Nephron progenitor cell (in vitro differentiated cells): ENCODE data around the gene ZFR2.

ENCODE experiments used
- DNase-seq: peaks from one replicate; pipeline ENCODE4 v3.0.0; 2021
- H3K27ac Mint-ChIP-seq: 2 replicates; pipeline ENCODE4 v1.8.0; 2021; ENCODE audit warnings: mild to moderate bottlenecking, moderate library complexity, mixed read lengths
- H3K27me3 Mint-ChIP-seq: 2 replicates; pipeline ENCODE4 v1.8.0; 2021; ENCODE audit warnings: mild to moderate bottlenecking, low read depth, mixed read lengths; ENCODE audit not compliant: poor library complexity
- H3K36me3 Mint-ChIP-seq: 2 replicates; pipeline ENCODE4 v1.8.0; 2021; ENCODE audit warnings: low read depth, mixed read lengths
- H3K4me1 Mint-ChIP-seq: 2 replicates; pipeline ENCODE4 v1.8.0; 2021; ENCODE audit warnings: mixed read lengths
- H3K4me3 Mint-ChIP-seq: 2 replicates; pipeline ENCODE4 v1.8.0; 2021; ENCODE audit warnings: mild to moderate bottlenecking, moderate library complexity, mixed read lengths
- H3K9me3 Mint-ChIP-seq: 2 replicates; pipeline ENCODE4 v1.8.0; 2021; ENCODE audit warnings: mild to moderate bottlenecking, moderate library complexity, mixed read lengths
- TF ChIP-seq, protein P1 (sequence below): fragments of 200-600 bp; sonication (generic); IDR thresholded peaks from 2 replicates; pipeline ENCODE4 v1.5.0; 2021; ENCODE audit warnings: antibody characterized with exemption

ZFR2 gene

DNA sequence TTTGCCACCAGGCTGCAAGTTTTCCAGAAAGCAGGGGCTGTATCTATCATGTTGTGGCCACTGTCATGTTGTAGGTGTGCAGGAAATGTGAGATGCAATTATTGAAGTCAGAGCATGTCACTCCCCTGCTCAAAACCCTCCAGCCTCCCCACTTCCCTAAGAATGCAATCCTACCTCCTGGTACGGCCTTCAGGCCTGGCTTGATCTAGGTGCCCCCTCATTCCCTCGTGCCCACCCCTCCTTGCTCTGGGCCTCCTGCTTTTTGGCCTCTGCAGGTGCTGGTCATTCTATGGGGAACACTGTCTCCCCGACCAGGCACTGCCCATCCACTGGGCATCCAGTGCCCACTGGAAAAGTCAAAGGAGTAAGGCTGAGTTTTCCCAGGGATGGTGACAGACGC, 54.2 kb downstream of the ZFR2 start:
- DNase-seq = no peak
- Mint-ChIP-seq H3K4me3 (no peak overlapping the region), H3K9me3 (no peaks in the 10 kb centered on the region), H3K27ac (no peak overlapping the region), H3K27me3 (peaks cover 2% of the 10 kb centered on the region), H3K4me1 (peaks cover 16% of the 10 kb centered on the region), H3K36me3 (no peaks in the 10 kb centered on the region)
- TF ChIP-seq, protein P1, sequence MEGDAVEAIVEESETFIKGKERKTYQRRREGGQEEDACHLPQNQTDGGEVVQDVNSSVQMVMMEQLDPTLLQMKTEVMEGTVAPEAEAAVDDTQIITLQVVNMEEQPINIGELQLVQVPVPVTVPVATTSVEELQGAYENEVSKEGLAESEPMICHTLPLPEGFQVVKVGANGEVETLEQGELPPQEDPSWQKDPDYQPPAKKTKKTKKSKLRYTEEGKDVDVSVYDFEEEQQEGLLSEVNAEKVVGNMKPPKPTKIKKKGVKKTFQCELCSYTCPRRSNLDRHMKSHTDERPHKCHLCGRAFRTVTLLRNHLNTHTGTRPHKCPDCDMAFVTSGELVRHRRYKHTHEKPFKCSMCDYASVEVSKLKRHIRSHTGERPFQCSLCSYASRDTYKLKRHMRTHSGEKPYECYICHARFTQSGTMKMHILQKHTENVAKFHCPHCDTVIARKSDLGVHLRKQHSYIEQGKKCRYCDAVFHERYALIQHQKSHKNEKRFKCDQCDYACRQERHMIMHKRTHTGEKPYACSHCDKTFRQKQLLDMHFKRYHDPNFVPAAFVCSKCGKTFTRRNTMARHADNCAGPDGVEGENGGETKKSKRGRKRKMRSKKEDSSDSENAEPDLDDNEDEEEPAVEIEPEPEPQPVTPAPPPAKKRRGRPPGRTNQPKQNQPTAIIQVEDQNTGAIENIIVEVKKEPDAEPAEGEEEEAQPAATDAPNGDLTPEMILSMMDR = no peak

DNA sequence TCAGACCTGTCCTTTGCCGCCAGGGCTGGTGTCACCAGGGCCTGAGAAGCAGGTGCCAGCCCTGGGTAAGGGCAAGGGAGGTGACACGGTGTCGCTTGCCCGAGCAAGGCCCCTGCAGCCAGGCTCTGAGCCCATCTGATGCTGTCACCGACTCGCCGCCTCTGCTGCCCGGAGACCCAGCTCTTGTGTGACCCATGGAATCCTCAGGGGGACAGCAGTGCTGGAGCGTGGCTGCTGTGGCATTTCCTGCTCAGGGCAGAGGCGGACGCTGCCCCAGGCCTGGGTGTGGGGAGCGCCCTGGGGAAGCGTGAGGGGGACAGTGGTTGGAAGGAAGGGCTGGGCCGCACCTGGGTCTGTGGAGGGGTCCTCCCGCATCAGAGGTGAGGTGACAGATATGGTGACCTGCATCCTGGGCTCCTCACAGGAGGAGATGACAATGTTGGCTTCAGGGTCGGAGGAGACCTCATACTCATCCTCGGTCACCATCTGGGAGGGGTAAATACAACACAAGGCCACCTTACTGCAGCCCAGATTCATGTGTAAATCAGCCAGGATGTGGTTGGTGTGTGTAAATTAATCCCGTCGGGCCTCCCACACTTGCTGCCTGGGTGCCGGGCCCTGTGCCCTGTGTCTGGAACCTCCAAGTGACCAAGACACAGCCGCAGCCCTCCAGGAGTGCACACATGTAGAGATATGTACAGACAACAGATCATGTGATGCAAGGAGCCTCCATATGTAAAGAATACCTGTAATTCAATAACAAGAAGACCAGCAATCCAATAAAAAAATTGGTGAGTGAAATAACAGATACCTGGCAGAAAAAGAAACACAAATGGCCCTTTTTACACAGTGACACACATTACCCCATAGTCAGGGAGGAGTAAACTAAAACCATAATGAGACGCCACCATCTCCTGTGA, 55.1 kb downstream of the ZFR2 start:
- Mint-ChIP-seq H3K27ac (no peak overlapping the region), H3K9me3 (no peaks in the 10 kb centered on the region), H3K36me3 (no peaks in the 10 kb centered on the region), H3K4me3 (no peak overlapping the region), H3K4me1 (peaks cover 16% of the 10 kb centered on the region), H3K27me3 (peaks cover 7% of the 10 kb centered on the region)
- TF ChIP-seq, protein P1 = no peak
- no peak for DNase-seq

DNA sequence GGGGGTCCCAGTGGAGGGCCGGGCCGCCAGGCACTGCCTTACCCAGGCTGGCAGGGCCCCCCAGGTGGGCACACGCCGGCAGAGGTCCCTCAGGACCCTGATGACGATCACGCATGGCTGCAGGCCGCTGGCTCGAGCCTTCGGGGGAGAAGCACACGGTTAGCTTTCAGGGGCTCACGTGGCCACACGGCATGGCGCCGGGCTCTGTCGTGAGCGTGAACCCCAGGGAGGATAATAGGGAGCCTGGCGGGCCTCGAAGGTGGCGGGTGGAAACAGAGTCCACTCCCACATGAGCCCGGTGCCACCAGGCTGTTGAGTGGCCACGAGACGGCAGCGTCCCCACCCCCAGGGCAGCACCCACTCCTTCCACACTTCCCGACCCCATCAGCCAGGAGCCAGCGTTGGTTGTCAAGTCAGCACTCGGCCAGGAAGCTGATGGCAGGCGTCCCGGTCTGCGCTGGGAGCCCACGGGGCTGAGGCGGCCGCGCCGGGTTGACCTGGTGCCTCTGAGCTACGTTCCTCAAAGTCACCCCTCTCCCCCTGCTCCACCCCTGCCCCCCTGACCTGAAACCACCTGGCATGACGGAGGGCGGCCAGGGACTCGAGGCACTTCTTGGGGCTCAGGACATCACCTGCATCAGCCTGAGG, 58.0 kb downstream of the ZFR2 start:
- H3K27ac Mint-ChIP-seq = no peak overlapping the region
- peaks cover 10% of the 10 kb centered on the region for H3K27me3 Mint-ChIP-seq
- TF ChIP-seq, protein P1 = no peak
- H3K4me3 Mint-ChIP-seq = no peak overlapping the region
- H3K9me3 Mint-ChIP-seq = no peaks in the 10 kb centered on the region
- no peak for DNase-seq
- no peaks in the 10 kb centered on the region for H3K36me3 Mint-ChIP-seq
- H3K4me1 Mint-ChIP-seq = peaks cover 16% of the 10 kb centered on the region

DNA sequence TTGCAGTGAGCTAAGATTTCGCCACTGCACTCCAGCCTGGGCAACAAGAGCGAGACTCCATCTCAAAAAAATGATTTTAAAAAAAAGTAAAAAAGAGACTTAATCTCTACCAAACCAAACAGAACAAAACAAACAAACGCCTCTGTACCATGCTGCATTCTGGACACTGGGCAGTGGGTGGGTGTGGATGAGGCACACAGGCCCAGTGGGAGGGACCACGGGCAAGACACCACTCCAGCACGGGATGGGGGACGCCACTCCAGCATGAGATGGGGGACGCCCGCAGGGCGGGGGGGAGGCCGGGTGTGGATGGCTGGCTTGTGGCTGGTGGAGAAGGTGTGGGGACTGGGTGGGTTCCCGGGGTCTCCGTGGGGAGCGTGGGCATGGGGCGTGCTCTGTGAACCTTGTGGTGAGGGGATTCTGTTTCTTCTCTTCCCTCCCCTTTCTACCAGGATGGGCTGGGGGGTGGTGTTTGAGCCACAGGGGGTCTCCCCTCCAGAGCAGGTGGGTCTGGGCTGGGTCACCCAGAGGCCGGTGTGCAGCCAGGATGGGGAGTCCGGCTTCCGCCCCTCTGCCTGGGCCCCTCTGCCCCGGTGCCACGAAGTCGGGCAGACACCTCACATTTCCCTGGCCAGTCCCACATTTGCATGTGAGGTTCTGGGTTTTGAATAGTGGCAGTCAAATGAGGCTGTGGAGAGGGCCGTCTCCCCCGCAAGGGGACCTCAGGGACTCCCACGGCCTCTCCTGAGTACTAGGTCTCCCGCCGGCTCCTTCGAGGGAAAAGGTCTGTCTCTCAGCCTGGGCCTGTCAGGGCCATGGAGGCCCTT, 58.7 kb downstream of the ZFR2 start:
- Mint-ChIP-seq H3K36me3 (no peaks in the 10 kb centered on the region), H3K4me3 (no peak overlapping the region), H3K27me3 (peaks cover 12% of the 10 kb centered on the region), H3K9me3 (no peaks in the 10 kb centered on the region), H3K4me1 (peaks cover 16% of the 10 kb centered on the region), H3K27ac (no peak overlapping the region)
- no peak for DNase-seq
- TF ChIP-seq, protein P1 = no peak

DNA sequence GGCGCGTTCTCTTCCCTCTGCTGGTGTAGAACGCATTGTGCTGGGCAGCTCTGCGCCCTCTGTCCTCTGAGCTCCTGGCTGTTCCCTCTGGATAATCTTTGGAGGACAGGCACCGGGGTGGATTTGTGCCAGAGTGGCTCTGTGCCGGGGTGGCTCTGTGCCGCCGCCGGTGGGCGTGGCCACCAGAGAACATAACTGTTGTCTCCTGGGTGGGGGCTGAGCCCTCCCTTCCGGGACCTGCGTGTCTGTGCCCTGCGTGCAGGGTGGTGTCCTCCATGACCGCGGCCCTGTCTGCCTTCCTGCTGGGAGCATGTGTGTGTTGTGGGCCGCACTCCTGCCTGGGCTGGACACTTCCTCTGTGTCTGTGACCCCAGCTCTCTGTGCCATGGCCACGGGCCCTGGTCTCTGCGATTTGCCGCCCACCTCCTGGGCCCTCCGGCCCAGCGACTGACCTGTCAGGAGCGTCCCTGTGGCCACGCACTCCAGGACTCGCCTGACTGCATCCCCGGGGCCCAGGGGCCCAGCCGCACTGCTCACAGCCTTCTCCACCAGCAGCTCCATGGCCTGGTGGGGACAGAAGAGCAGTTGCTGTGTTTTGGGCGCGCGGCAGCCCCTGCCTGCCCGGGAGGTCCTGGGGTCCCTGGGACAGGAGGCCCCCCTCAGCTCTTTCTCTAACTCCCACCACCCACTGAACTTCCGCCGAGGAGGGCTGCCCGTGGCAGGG, 60.3 kb downstream of the ZFR2 start:
- Mint-ChIP-seq H3K4me1 (peaks cover 16% of the 10 kb centered on the region), H3K4me3 (no peak overlapping the region), H3K27me3 (peaks cover 21% of the 10 kb centered on the region), H3K27ac (no peak overlapping the region), H3K36me3 (no peaks in the 10 kb centered on the region), H3K9me3 (no peaks in the 10 kb centered on the region)
- no peak for DNase-seq
- TF ChIP-seq, protein P1 = no peak
